WTC11 (cell line): ENCODE data around the gene CELF2. TPM values are rescaled to one million over a fixed set of nuclear protein-coding genes. Genes with fewer than 3 reads are reported as not detected.

Experiments used
- ATAC-seq: fragments of 200-7000 bp; cut with Tn5 transposase; 2 replicates; pipeline ENCODE4 v1.10.0; 2021; ENCODE audit warnings: mild to moderate bottlenecking, moderate library complexity
- CTCF ChIA-PET: fragments of 300-600 bp; sonication (Branson Sonifier 250); formaldehyde crosslinking; loops from one replicate; lab custom pipeline; 2021; ENCODE audit warnings: antibody characterized with exemption; lab: Charles Lee
- POLR2A ChIA-PET: fragments of 350-600 bp; sonication (Branson Sonifier 250); formaldehyde crosslinking; loops from one replicate; lab custom pipeline; 2021; ENCODE audit warnings: antibody characterized with exemption; lab: Charles Lee
- DNase-seq: peaks from one replicate; pipeline ENCODE4 v3.0.0; 2021; ENCODE audit warnings: low spot score
- H3K27ac Mint-ChIP-seq: 2 replicates; pipeline ENCODE4 v1.8.0; 2021; ENCODE audit warnings: mixed read lengths
- H3K27me3 Mint-ChIP-seq: 2 replicates; pipeline ENCODE4 v1.8.0; 2021; ENCODE audit warnings: low read depth, mild to moderate bottlenecking, moderate library complexity, mixed read lengths
- H3K36me3 Mint-ChIP-seq: 2 replicates; pipeline ENCODE4 v1.8.0; 2021; ENCODE audit warnings: mixed read lengths
- H3K4me1 Mint-ChIP-seq: 2 replicates; pipeline ENCODE4 v1.8.0; 2022; ENCODE audit warnings: mixed read lengths
- H3K4me3 Mint-ChIP-seq: 2 replicates; pipeline ENCODE4 v1.8.0; 2021; ENCODE audit warnings: mild to moderate bottlenecking, moderate library complexity, mixed read lengths
- H3K9me3 Mint-ChIP-seq: 2 replicates; pipeline ENCODE4 v1.8.0; 2021; ENCODE audit warnings: mixed read lengths
- MXD4 ChIP-seq: fragments of 250-450 bp; sonication (Bioruptor Pico); IDR thresholded peaks from 2 replicates; pipeline ENCODE4 v1.8.0; 2021; ENCODE audit warnings: mild to moderate bottlenecking, moderate library complexity, borderline replicate concordance
- OVOL2 ChIP-seq: fragments of 250-450 bp; sonication (Bioruptor Pico); IDR thresholded peaks from 2 replicates; pipeline ENCODE4 v1.9.0; 2021; ENCODE audit warnings: mild to moderate bottlenecking, borderline replicate concordance
- SMAD3 ChIP-seq: sonication (generic); formaldehyde crosslinking; IDR thresholded peaks from 2 replicates; pipeline ENCODE4 v1.8.0; 2022; ENCODE audit warnings: missing genetic modification reagents, mild to moderate bottlenecking, borderline replicate concordance
- SOX15 ChIP-seq: fragments of 250-450 bp; sonication (Bioruptor Pico); IDR thresholded peaks from 2 replicates; pipeline ENCODE4 v1.9.0; 2021; ENCODE audit warnings: mild to moderate bottlenecking
- SP1 ChIP-seq: sonication (generic); formaldehyde crosslinking; conservative IDR thresholded peaks from 2 replicates; pipeline ENCODE4 v1.8.1; 2022; ENCODE audit warnings: missing genetic modification reagents
- TEAD4 ChIP-seq: sonication (generic); formaldehyde crosslinking; IDR thresholded peaks from 2 replicates; pipeline ENCODE4 v1.8.0; 2022; ENCODE audit warnings: mild to moderate bottlenecking, missing genetic modification reagents
- ZBTB21 ChIP-seq: sonication (generic); formaldehyde crosslinking; IDR thresholded peaks from 2 replicates; pipeline ENCODE4 v1.8.1; 2023; ENCODE audit warnings: mild to moderate bottlenecking, missing genetic modification reagents, borderline replicate concordance
- ZNF416 ChIP-seq: fragments of 250-450 bp; sonication (Bioruptor Pico); IDR thresholded peaks from 2 replicates; pipeline ENCODE4 v1.9.0; 2021; ENCODE audit warnings: mild to moderate bottlenecking, inconsistent platforms
- ZNF423 ChIP-seq: fragments of 250-450 bp; sonication (Bioruptor Pico); IDR thresholded peaks from 2 replicates; pipeline ENCODE4 v2.1.2; 2022; ENCODE audit warnings: mild to moderate bottlenecking, moderate library complexity
- total RNA-seq: library from RNA; stranded (reverse); gene quantifications from 3 replicates; pipeline ENCODE4 v1.2.3, GENCODE V29; 2021
- TF ChIP-seq, protein P1 (sequence below): sonication (generic); formaldehyde crosslinking; IDR thresholded peaks from 2 replicates; pipeline ENCODE4 v1.8.1; 2022; ENCODE audit warnings: mild to moderate bottlenecking, moderate library complexity, missing genetic modification reagents
- TF ChIP-seq, protein P2 (sequence below): fragments of 250-450 bp; sonication (Bioruptor Pico); IDR thresholded peaks from 2 replicates; pipeline ENCODE4 v1.9.0; 2021; ENCODE audit warnings: mild to moderate bottlenecking
- TF ChIP-seq, protein P3 (sequence below): sonication (generic); formaldehyde crosslinking; IDR thresholded peaks from 2 replicates; pipeline ENCODE4 v1.8.0; 2022; ENCODE audit warnings: missing genetic modification reagents
- TF ChIP-seq, protein P4 (sequence below): sonication (generic); formaldehyde crosslinking; IDR thresholded peaks from 2 replicates; pipeline ENCODE4 v1.8.0; 2023; ENCODE audit warnings: missing genetic modification reagents, mild to moderate bottlenecking, borderline replicate concordance

The CELF2 gene
- total RNA-seq, 1 experiment from 2014 or later, result 24.6 TPM

DNA sequence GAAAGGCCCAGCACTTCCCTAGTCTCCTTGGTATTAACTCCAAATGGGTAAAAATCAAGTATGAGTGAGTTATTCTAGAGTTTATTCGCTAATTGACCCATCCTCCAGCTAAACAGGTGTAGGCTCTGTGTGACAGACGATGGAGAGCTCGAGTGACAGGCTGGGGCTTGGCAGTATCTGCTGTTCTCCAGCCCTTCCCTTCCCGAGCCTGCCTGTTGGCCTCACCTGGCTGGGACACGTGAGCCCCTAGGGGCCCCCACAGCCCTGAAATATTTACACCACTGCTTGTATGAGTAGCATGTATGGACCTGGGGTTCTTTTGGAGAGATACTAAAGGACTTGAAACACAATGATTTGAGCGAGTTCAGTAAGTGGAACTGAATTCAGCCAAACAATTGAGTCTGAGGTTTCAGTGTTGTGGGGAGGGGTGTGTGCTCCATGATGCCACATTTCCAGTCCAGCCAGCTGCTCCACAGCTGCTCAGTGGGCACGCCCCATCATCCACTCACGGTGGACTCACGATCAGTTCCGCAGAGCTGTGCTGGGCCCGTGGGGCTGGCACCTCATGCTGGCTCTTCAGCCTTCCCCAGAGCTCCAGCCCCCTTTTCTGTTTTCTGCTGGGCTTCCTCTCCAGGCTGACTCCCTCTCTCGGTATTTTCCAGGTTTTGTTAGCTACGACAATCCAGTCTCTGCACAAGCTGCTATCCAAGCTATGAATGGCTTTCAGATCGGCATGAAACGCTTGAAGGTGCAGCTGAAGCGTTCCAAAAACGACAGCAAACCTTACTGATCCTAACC is 310.8 kb downstream of the CELF2 start:
- peak; percentile 49 for ATAC-seq
- CTCF ChIA-PET, result interaction anchor here (1.1 to 1.3 kb wide), 3 partner anchors 9 to 145 kb away, joined by 3 to 4 read pairs (median 4); no protein-coding TSS in a partner anchor
- peak overlapping the region; percentile 85; the same call in 1 of the 2 replicates for H3K27ac Mint-ChIP-seq

DNA sequence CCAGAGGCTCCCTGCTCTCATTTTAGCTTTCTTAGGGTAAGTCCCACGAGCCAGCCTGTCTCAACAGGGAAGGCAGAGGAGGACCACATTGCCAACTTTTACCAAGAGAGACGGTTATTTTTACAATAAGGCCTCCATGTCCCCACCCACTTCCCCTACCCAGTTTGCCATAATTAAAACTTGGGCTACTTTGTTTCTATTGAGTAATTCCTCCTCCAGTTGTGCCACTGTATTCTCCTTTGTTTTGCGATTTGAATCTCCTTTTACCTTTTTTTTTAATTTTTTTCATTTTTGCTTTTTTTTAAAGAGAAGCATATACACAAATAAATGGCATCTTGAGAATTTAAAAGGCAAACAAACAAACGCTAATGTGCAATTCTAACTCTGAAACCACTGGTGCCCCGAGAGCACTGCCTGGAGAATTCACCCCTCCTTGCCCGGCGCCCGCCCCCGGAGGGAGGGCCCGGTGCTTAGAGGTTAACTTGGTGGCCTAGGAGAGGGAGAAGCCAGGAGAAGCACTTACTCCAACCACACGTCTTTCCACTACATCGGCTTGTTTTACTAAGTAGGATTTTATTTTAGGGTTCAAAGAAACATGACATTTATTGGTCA is 311.5 kb downstream of the CELF2 start:
- ChIA-PET POLR2A (no interaction called here), CTCF (interaction anchor here (1.1 to 1.3 kb wide), 3 partner anchors 9 to 144 kb away, joined by 3 to 4 read pairs (median 4); no protein-coding TSS in a partner anchor)
- Mint-ChIP-seq H3K4me1 (peaks cover 37% of the 10 kb centered on the region), H3K4me3 (no peak overlapping the region), H3K9me3 (no peaks in the 10 kb centered on the region), H3K27me3 (no peaks in the 10 kb centered on the region), H3K27ac (peak overlapping the region; percentile 85; the same call in 1 of the 2 replicates), H3K36me3 (no peaks in the 10 kb centered on the region)
- DNase-seq, result no peak
- peak; percentile 69 for ATAC-seq
- TF ChIP-seq, protein P1, sequence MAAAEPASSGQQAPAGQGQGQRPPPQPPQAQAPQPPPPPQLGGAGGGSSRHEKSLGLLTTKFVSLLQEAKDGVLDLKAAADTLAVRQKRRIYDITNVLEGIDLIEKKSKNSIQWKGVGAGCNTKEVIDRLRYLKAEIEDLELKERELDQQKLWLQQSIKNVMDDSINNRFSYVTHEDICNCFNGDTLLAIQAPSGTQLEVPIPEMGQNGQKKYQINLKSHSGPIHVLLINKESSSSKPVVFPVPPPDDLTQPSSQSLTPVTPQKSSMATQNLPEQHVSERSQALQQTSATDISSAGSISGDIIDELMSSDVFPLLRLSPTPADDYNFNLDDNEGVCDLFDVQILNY (CRISPR knock-in tag), result no peak
- no peak for TF ChIP-seq ZNF423 (CRISPR knock-in tag)
- TF ChIP-seq MXD4 (CRISPR knock-in tag), result no peak
- TF ChIP-seq TEAD4 (CRISPR knock-in tag), result no peak
- no peak for TF ChIP-seq OVOL2 (CRISPR knock-in tag)
- no peak for TF ChIP-seq ZNF416 (CRISPR knock-in tag)
- TF ChIP-seq, protein P2, sequence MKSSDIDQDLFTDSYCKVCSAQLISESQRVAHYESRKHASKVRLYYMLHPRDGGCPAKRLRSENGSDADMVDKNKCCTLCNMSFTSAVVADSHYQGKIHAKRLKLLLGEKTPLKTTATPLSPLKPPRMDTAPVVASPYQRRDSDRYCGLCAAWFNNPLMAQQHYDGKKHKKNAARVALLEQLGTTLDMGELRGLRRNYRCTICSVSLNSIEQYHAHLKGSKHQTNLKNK (CRISPR knock-in tag), result no peak
- TF ChIP-seq SP1 (CRISPR knock-in tag), result no peak
- TF ChIP-seq SMAD3 (CRISPR knock-in tag), result no peak
- no peak for TF ChIP-seq ZBTB21 (CRISPR knock-in tag)
- TF ChIP-seq SOX15 (CRISPR knock-in tag), result no peak
- TF ChIP-seq, protein P3, sequence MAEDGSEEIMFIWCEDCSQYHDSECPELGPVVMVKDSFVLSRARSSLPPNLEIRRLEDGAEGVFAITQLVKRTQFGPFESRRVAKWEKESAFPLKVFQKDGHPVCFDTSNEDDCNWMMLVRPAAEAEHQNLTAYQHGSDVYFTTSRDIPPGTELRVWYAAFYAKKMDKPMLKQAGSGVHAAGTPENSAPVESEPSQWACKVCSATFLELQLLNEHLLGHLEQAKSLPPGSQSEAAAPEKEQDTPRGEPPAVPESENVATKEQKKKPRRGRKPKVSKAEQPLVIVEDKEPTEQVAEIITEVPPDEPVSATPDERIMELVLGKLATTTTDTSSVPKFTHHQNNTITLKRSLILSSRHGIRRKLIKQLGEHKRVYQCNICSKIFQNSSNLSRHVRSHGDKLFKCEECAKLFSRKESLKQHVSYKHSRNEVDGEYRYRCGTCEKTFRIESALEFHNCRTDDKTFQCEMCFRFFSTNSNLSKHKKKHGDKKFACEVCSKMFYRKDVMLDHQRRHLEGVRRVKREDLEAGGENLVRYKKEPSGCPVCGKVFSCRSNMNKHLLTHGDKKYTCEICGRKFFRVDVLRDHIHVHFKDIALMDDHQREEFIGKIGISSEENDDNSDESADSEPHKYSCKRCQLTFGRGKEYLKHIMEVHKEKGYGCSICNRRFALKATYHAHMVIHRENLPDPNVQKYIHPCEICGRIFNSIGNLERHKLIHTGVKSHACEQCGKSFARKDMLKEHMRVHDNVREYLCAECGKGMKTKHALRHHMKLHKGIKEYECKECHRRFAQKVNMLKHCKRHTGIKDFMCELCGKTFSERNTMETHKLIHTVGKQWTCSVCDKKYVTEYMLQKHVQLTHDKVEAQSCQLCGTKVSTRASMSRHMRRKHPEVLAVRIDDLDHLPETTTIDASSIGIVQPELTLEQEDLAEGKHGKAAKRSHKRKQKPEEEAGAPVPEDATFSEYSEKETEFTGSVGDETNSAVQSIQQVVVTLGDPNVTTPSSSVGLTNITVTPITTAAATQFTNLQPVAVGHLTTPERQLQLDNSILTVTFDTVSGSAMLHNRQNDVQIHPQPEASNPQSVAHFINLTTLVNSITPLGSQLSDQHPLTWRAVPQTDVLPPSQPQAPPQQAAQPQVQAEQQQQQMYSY (CRISPR knock-in tag), result no peak

More for the DNA sequence above, 310.8 kb downstream of the CELF2 start:
- no peak for DNase-seq
- TF ChIP-seq, protein P3 (CRISPR knock-in tag), result peak; percentile 79
- TF ChIP-seq, protein P4, sequence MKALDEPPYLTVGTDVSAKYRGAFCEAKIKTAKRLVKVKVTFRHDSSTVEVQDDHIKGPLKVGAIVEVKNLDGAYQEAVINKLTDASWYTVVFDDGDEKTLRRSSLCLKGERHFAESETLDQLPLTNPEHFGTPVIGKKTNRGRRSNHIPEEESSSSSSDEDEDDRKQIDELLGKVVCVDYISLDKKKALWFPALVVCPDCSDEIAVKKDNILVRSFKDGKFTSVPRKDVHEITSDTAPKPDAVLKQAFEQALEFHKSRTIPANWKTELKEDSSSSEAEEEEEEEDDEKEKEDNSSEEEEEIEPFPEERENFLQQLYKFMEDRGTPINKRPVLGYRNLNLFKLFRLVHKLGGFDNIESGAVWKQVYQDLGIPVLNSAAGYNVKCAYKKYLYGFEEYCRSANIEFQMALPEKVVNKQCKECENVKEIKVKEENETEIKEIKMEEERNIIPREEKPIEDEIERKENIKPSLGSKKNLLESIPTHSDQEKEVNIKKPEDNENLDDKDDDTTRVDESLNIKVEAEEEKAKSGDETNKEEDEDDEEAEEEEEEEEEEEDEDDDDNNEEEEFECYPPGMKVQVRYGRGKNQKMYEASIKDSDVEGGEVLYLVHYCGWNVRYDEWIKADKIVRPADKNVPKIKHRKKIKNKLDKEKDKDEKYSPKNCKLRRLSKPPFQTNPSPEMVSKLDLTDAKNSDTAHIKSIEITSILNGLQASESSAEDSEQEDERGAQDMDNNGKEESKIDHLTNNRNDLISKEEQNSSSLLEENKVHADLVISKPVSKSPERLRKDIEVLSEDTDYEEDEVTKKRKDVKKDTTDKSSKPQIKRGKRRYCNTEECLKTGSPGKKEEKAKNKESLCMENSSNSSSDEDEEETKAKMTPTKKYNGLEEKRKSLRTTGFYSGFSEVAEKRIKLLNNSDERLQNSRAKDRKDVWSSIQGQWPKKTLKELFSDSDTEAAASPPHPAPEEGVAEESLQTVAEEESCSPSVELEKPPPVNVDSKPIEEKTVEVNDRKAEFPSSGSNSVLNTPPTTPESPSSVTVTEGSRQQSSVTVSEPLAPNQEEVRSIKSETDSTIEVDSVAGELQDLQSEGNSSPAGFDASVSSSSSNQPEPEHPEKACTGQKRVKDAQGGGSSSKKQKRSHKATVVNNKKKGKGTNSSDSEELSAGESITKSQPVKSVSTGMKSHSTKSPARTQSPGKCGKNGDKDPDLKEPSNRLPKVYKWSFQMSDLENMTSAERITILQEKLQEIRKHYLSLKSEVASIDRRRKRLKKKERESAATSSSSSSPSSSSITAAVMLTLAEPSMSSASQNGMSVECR (CRISPR knock-in tag), result no peak
- Mint-ChIP-seq H3K27me3 (no peaks in the 10 kb centered on the region), H3K9me3 (no peaks in the 10 kb centered on the region), H3K4me1 (peaks cover 37% of the 10 kb centered on the region), H3K4me3 (no peak overlapping the region), H3K36me3 (no peaks in the 10 kb centered on the region)
- POLR2A ChIA-PET, result no interaction called here
